Endothelial cell (in vitro differentiated cells): Measurements from ENCODE around the gene ITPRID1. TPM values are rescaled to one million over a fixed set of nuclear protein-coding genes. Genes with fewer than 3 reads are reported as not detected.
"Not testable (repeated sequence)": the region's sequence is repeated elsewhere in the genome, so short reads cannot be mapped to it uniquely, and the experiment has no call there.

Experiments used
- DNase-seq: peaks from one replicate; pipeline ENCODE4 v3.0.0; 2021; ENCODE audit warnings: low spot score
- H3K27ac Mint-ChIP-seq: one replicate; pipeline ENCODE4 v1.8.0; 2021; ENCODE audit warnings: mixed read lengths, inconsistent platforms; ENCODE audit not compliant: unreplicated experiment
- H3K27me3 Mint-ChIP-seq: one replicate; pipeline ENCODE4 v1.8.0; 2021; ENCODE audit warnings: mild to moderate bottlenecking, moderate library complexity, mixed read lengths, inconsistent platforms; ENCODE audit not compliant: unreplicated experiment
- H3K36me3 Mint-ChIP-seq: one replicate; pipeline ENCODE4 v1.8.0; 2021; ENCODE audit warnings: mild to moderate bottlenecking, low read depth, mixed read lengths, inconsistent platforms; ENCODE audit not compliant: unreplicated experiment
- H3K4me1 Mint-ChIP-seq: one replicate; pipeline ENCODE4 v1.8.0; 2021; ENCODE audit warnings: mild to moderate bottlenecking, mixed read lengths, inconsistent platforms; ENCODE audit not compliant: unreplicated experiment
- H3K4me3 Mint-ChIP-seq: one replicate; pipeline ENCODE4 v1.8.0; 2021; ENCODE audit warnings: mild to moderate bottlenecking, mixed read lengths, inconsistent platforms; ENCODE audit not compliant: unreplicated experiment
- H3K9me3 Mint-ChIP-seq: one replicate; pipeline ENCODE4 v1.8.0; 2021; ENCODE audit warnings: mixed read lengths, inconsistent platforms; ENCODE audit not compliant: unreplicated experiment
- CTCF ChIP-seq: fragments of 200-600 bp; sonication (generic); IDR thresholded peaks from one replicate; pipeline ENCODE4 v1.5.0; 2021; ENCODE audit warnings: antibody characterized with exemption; ENCODE audit not compliant: unreplicated experiment
- total RNA-seq: library from RNA; stranded (reverse); fragmentation: NEBNext Ultra II Directional; extraction: Animal tissue kit (Norgen Biotek cat#: 25700); gene quantifications from one replicate; pipeline ENCODE4 v1.2.1, GENCODE V29; 2021; ENCODE audit not compliant: unreplicated experiment

Gene ITPRID1
- total RNA-seq, 1 donor from 2014 or later = not detected

DNA sequence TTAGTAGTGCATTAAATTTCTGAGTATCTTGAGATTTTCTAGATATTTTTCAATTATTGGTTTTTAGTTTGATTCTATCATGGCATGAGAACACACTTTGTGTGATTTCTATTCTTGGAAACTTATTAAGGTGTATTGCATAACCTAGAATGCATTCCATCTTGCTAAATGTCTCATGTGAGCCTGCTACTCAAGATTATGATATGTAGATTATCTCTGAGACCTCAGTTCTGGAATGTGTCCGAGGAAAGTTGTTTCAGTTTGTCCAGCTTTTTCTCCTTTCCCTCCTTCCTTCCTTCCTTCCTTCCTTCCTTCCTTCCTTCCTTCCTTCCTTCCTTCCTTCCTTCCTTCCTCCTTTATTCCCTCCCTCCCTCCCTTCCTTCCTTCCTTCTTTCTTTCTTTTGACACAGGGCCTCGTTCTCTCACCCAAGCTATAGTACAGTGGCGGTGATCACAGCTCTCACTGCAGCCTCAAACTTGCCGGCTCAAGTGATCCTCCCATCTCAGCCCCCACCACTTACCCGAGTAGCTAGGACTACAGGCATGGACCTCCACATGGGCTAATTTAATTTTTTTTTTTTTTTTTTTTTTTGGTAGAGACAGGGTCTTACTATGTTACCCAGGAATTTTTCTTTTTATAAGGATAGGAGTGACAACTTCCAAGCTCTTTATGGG lies 7.6 kb downstream of the ITPRID1 start:
- H3K4me3 Mint-ChIP-seq = no peak overlapping the region
- no peaks in the 10 kb centered on the region for H3K36me3 Mint-ChIP-seq
- H3K9me3 Mint-ChIP-seq = no peaks in the 10 kb centered on the region
- no peak overlapping the region for H3K27ac Mint-ChIP-seq
- H3K27me3 Mint-ChIP-seq = no peaks in the 10 kb centered on the region
- no peak for TF ChIP-seq CTCF
- no peaks in the 10 kb centered on the region for H3K4me1 Mint-ChIP-seq
- no peak for DNase-seq

DNA sequence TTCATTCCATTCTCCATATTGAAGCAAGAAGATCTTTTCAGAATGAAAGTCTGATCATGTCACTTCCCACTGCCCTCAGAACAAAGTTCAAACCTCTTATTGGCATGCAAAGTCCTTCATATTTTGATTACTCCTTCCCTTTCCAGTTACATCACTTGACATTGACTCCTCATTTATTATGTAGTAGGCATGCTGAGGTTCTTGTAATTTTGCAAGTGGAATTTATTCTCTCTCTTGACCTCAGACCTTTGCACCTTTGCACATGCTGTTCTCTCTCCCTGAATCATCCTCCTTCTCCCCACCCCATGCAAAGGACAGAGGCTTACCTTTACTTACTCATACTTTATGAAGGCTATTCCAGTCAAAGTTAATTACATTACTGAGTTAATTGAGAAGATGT lies 13.0 kb downstream of the ITPRID1 start:
- DNase-seq = no peak
- TF ChIP-seq CTCF = no peak
- Mint-ChIP-seq H3K9me3 (no peaks in the 10 kb centered on the region), H3K27me3 (no peaks in the 10 kb centered on the region), H3K4me3 (no peak overlapping the region), H3K4me1 (no peaks in the 10 kb centered on the region), H3K27ac (no peak overlapping the region), H3K36me3 (no peaks in the 10 kb centered on the region)

- no peak for TF ChIP-seq CTCF
- Mint-ChIP-seq H3K27ac (no peak overlapping the region), H3K36me3 (no peaks in the 10 kb centered on the region), H3K4me1 (no peaks in the 10 kb centered on the region), H3K9me3 (no peaks in the 10 kb centered on the region), H3K4me3 (no peak overlapping the region), H3K27me3 (no peaks in the 10 kb centered on the region)
- no peak for DNase-seq
These were observed 15.2 kb downstream of the ITPRID1 start for GRCh38 chr7:31529103-31529502.

DNA sequence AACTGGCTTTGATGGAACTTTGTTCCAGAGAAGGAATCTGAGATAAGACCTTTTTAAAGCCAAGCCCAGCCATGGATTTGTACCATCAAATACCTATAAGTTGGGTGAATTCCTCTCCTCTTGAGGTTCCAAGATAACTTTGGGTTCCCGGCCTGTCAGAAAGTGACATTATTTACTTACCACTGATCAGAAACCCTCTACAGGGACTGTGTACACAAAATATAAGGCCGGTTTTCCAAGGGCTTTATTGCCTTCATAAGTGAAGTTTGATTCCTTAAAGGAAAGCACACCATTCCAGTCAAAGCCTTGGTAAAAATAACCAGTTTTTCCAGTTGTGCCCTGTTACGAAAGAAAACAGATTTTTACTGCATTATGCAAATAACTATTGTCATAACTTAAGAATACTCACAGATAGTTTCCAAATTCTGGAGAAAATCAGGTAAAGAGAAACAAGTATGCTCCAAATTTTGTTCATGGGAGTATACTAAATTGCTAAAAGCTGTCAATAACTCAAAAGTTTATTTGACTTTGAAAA lies 26.8 kb downstream of the ITPRID1 start:
- H3K4me3 Mint-ChIP-seq, H3K36me3 Mint-ChIP-seq, H3K27ac Mint-ChIP-seq, DNase-seq, H3K27me3 Mint-ChIP-seq, H3K9me3 Mint-ChIP-seq, H3K4me1 Mint-ChIP-seq: not testable (repeated sequence)

DNA sequence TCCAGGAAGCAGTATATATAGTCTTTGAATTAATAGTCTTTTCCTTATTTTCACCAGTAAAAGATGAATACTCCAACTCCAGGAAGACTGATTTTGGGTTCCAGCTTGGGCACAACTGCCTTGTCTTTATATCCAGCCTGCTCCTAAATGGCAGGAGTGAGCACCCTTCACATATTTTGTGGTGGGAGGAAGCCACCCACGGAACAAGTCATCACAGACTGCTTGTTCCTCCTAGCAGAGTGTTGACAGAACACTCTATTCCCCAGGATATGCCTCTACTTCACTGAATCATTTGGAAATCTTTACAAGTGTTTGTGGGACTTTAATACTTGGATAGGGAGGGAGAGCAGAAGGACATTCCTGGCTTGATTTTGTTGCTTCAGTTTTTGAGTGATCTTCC lies 31.7 kb downstream of the ITPRID1 start:
- H3K4me3 Mint-ChIP-seq = no peak overlapping the region
- H3K4me1 Mint-ChIP-seq = no peaks in the 10 kb centered on the region
- no peak overlapping the region for H3K27ac Mint-ChIP-seq
- no peak for DNase-seq
- no peaks in the 10 kb centered on the region for H3K36me3 Mint-ChIP-seq
- no peaks in the 10 kb centered on the region for H3K9me3 Mint-ChIP-seq
- H3K27me3 Mint-ChIP-seq = no peaks in the 10 kb centered on the region
- TF ChIP-seq CTCF = no peak
